Measurements from ENCODE around the gene CSNK2A2.

CSNK2A2 gene

DNA sequence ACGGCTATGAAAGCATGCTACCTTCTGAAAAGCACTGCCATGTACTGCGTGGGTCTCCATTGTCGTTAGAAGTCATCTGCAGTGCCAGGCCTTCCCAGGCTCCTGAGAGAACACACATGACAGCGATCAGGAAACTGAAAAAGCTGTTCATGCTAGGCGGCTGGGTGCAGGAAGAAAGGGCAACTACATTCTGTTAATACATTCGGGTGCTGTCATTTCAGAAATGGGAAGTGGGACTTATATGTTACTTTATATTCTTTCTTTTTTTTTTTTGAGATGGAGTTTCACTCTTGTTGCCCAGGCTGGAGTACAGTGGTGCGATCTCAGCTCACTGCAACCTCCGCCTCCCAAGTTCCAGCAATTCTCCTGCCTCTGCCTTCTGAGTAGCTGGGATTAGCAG, 88.6 kb downstream of the CSNK2A2 start:
- no peak for DNase-seq
